Activated CD4-positive, alpha-beta T cell treated with anti-CD3 and anti-CD28 coated beads for 1 hour (primary cell): ENCODE results near the gene NINL.

Experiments
- DNase-seq: peaks from one replicate; pipeline ENCODE4 v3.0.0-alpha.2; 2020

The NINL gene

GRCh38 chr20:25461281-25461650, 124.1 kb downstream of the NINL start:
- DNase-seq = no peak

- DNase-seq = no peak
Measured at GRCh38 chr20:25460566-25461280, 124.6 kb downstream of the NINL start.

- no peak for DNase-seq
Measured at GRCh38 chr20:25459916-25460535, 125.3 kb downstream of the NINL start.

DNA sequence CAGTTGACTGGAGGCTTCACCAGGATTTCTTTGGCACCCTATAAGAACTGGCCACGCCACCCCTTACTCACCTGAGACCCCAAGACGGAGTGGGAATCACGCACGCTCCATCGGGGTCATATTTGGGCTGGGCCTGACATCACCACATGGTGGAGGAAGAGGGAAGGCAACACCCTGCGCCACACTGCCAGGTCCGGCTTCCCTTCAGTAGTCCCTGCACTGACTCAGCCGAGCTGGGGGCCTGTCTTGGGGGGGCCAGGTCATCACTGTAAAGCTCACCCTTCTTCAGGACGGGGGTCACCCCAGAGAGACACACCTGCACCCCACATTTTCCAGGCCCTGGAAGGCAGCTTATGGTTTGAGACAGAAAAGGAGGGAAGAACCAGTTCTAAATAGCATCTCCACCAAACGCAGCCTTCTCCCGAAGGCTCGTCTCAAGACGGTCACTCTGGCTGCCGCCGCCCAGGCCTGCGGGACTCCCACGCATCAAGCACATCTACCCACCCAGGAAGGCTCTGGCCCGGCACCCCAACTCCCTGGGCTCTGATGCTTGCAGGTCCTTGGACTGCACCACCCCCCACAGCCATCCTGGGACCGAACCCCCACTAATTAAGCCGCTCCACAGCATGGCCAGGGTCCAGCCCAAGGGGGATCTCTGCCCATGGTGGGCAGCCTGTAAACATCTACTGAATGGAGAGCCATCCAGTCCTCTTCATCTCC, 126.1 kb downstream of the NINL start:
- no peak for DNase-seq

GRCh38 chr20:25457886-25458680, 127.2 kb downstream of the NINL start:
- no peak for DNase-seq

GRCh38 chr20:25454153-25454900, 131.0 kb downstream of the NINL start:
- DNase-seq = no peak

- no peak for DNase-seq
Measured at GRCh38 chr20:25453035-25453810, 132.1 kb downstream of the NINL start.

DNA sequence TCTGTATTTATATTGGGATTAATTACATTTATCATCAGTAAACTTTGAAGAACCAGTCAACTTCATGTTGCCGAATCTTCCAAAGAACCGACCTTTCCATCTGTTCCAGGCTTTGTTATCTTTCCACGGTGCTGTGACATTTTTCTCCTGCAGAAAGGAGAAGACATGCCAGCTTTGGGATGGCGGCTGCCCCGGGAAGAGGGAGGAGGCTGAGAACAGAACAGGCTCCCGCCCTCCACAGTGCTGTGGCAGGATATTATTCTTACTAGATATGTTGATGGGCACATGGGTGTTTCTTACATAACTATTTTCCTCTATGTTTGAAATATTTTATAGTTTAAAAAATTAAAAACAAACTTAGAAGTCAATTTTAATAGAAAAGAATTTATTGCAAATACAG, 133.0 kb downstream of the NINL start:
- no peak for DNase-seq

GRCh38 chr20:25447671-25448070, 137.7 kb downstream of the NINL start:
- no peak for DNase-seq

- no peak for DNase-seq
Measured at GRCh38 chr20:25444556-25444955, 140.8 kb downstream of the NINL start.

DNA sequence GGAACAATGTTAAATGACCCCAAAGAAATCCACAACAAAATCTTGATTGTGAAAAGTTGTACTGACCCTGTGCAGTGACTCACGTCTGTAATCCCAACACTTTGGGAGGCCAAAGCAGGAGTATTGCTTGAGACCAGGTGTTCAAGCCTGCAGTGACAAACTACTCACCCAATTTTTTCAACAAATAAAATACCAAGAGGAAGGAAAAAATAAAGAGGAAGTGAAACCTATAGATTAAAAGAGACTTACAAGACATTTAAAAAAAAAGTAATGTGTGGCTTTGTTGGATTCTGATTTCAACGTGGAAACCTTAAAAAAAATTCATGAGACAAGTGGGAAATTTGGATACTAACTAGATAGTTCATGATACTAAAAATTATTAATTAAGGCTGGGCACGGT, 146.0 kb downstream of the NINL start:
- no peak for DNase-seq

DNA sequence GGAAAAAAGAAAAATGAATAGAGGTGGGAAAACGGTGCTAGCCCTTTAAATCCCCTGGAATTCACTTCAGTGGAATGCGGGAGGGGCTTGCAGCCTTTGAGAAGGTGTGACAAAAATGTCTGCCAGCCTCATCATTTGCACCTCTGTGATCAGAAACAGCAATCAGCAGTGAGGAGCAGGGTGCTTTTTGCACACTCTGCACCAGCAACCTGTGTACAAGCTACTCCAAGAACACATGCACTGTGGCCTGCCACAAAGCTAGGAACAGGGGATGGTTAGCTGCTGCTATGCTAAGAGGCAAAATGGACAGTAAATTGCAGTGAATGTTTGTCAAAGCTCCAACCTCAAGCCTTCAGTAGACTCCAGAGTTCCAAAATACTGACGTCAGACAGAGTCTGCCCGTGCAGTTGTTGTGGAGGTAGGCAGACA, 148.2 kb downstream of the NINL start:
- no peak for DNase-seq

DNA sequence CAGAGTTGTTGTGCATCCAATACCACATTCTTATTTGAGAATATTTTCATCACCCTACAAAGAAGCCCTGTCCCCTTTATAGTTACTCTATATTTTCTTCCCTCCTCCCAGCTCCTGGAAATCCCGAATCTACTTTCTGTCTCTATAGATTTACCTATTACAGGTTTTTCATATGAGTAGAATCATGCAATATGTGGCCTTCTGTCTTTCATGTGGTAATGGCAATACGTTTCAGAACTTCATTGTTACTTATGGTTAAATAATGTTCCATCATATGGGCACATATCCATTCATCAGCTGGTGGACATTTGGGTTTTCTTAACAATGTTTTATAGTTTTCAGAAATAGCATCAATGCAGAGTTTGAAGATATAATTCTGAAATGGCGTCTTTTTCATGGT, 160.8 kb downstream of the NINL start:
- DNase-seq = no peak

GRCh38 chr20:25422032-25422431, 163.3 kb downstream of the NINL start:
- DNase-seq = no peak

DNA sequence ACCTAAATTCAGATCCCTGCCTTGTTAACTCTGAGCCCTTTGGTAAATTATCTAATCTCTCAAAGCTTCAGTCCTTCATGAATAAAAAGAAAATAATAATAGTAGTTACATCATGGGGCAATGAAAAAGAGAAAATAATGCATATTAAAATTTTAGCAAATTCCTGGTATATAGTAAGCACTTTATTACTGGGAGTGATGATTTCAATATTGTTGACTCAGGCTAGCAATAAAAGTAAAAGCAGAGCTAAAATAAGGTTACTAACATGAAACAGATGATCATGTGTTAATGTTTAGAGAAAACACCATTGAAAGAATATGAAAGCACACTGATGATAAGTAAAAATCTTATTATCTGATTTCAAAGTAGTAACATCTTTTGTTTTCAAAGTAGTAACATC, 164.2 kb downstream of the NINL start:
- no peak for DNase-seq

GRCh38 chr20:25418776-25419175, 166.6 kb downstream of the NINL start:
- DNase-seq = no peak

- DNase-seq = no peak
Measured at GRCh38 chr20:25408890-25409289, 176.4 kb downstream of the NINL start.

- no peak for DNase-seq
Measured at GRCh38 chr20:25408170-25408547, 177.2 kb downstream of the NINL start.

- DNase-seq = peak; percentile 61
Measured at GRCh38 chr20:25407311-25408169, 177.8 kb downstream of the NINL start, which contains the start of gene GINS1. Gene GINS1, plus strand, starts transcription at chr20:25407673. Its CDS starts 148 bp downstream, at chr20:25407821.
